Keratinocyte (primary cell): ENCODE measurements around the gene MRPS12. TPM values are rescaled to one million over a fixed set of nuclear protein-coding genes. Genes with fewer than 3 reads are reported as not detected.

ENCODE experiments used
- DNase-seq: peaks from one replicate; pipeline ENCODE4 v3.0.0-alpha.2; 2011; ENCODE audit warnings: low read depth, missing footprints, low spot score
- FAIRE-seq: peaks from 2 replicates; lab custom pipeline; 2011; peaks lifted over from hg19 to GRCh38; lab: Jason Lieb, UNC
- H2AFZ ChIP-seq: 2 replicates; pipeline ENCODE4 v1.6.0; 2012; ENCODE audit warnings: low read length, control low read depth, inconsistent platforms; ENCODE audit not compliant: control insufficient read depth
- H3K27ac ChIP-seq: 2 replicates; pipeline ENCODE4 v1.5.1; 2011; ENCODE audit warnings: low read length; ENCODE audit not compliant: control insufficient read depth, insufficient read depth
- H3K27me3 ChIP-seq: 3 replicates; pipeline ENCODE4 v1.6.0; 2011; ENCODE audit warnings: low read length; ENCODE audit not compliant: control insufficient read depth, insufficient read depth; ENCODE audit errors: extremely low read depth
- H3K36me3 ChIP-seq, 2 experiments: 2 replicates in 1 of 2; 3 replicates in 1 of 2; pipeline ENCODE4 v1.5.1; 2011; ENCODE audit warnings: low read length in 2 of 2, mild to moderate bottlenecking in 1 of 2; ENCODE audit not compliant: control insufficient read depth in 2 of 2, insufficient read depth in 2 of 2; ENCODE audit errors: extremely low read depth in 1 of 2
- H3K4me1 ChIP-seq: 3 replicates; pipeline ENCODE4 v1.5.1; 2011; ENCODE audit warnings: low read length; ENCODE audit not compliant: control insufficient read depth, insufficient read depth; ENCODE audit errors: extremely low read depth
- H3K4me2 ChIP-seq: 3 replicates; pipeline ENCODE4 v1.6.0; 2011; ENCODE audit warnings: low read depth, low read length; ENCODE audit not compliant: control insufficient read depth, insufficient read depth; ENCODE audit errors: extremely low read depth
- H3K4me3 ChIP-seq, 3 experiments: fragments of 200-600 bp in 1 of 3; sonication (generic) in 1 of 3; 2 replicates in 2 of 3; 3 replicates in 1 of 3; pipeline ENCODE4 v1.5.1; 2011 to 2016; ENCODE audit warnings: low read length in 3 of 3, mild to moderate bottlenecking in 3 of 3, control low read depth in 2 of 3, inconsistent platforms in 1 of 3, low read depth in 1 of 3, mixed read lengths in 1 of 3, mixed run types in 1 of 3, moderate library complexity in 1 of 3; ENCODE audit not compliant: control insufficient read depth in 2 of 3, insufficient read depth in 2 of 3; ENCODE audit errors: extremely low read depth in 1 of 3
- H3K79me2 ChIP-seq: 2 replicates; pipeline ENCODE4 v1.6.0; 2012; ENCODE audit warnings: low read length; ENCODE audit not compliant: control insufficient read depth, insufficient read depth
- H3K9ac ChIP-seq: 3 replicates; pipeline ENCODE4 v1.6.0; 2011; ENCODE audit warnings: low read length; ENCODE audit not compliant: control insufficient read depth, insufficient read depth; ENCODE audit errors: extremely low read depth
- H3K9me1 ChIP-seq: 3 replicates; pipeline ENCODE4 v1.6.0; 2011; ENCODE audit warnings: low read length; ENCODE audit not compliant: control insufficient read depth, insufficient read depth; ENCODE audit errors: extremely low read depth
- H3K9me3 ChIP-seq: 2 replicates; pipeline ENCODE4 v1.5.1; 2012; ENCODE audit warnings: low read depth, low read length; ENCODE audit not compliant: control insufficient read depth
- H4K20me1 ChIP-seq: 3 replicates; pipeline ENCODE4 v1.6.0; 2011; ENCODE audit warnings: low read length; ENCODE audit not compliant: control insufficient read depth, insufficient read depth; ENCODE audit errors: extremely low read depth
- EZH2 ChIP-seq: IDR thresholded peaks from one replicate; pipeline ENCODE4 v1.6.1; 2012; ENCODE audit warnings: inconsistent platforms, mild to moderate bottlenecking, low read length, moderate library complexity
- dilution Hi-C: fragments of 300-500 bp; cut with MboI; formaldehyde crosslinking; loops from one replicate; pipeline ENCODE4 v1.7.0; 2020; ENCODE audit warnings: low sequenced_read_pairs; ENCODE audit not compliant: extremely low pct_ligation_motif_present
- polyA plus RNA-seq, 5 experiments: library from polyadenylated mRNA; depleted of rRNA in 3 of 5; stranded (reverse) in 3 of 5; stranded (forward) in 1 of 5; unstranded in 1 of 5; fragments of >200 nt; gene quantifications; 1 replicate in 1 of 5; 2 replicates in 3 of 5; 3 replicates in 1 of 5; pipeline versions ENCODE4 v1.2.1 to v1.2.3, GENCODE V29; 2011 to 2012; ENCODE audit warnings: missing spikeins in 2 of 5, low read depth in 1 of 5, low replicate concordance in 1 of 5
- TF ChIP-seq, protein P1 (sequence below), 3 experiments: IDR thresholded peaks in 1 of 3; conservative IDR thresholded peaks in 1 of 3; optimal IDR thresholded peaks in 1 of 3; 2 replicates in 2 of 3; 3 replicates in 1 of 3; pipeline versions ENCODE3 to v1.5.1; 2011; ENCODE audit warnings: low read length in 3 of 3, mild to moderate bottlenecking in 3 of 3, moderate library complexity in 2 of 3, control low read depth in 1 of 3, inconsistent platforms in 1 of 3; ENCODE audit not compliant: insufficient read depth in 2 of 3; ENCODE audit errors: extremely low read depth in 1 of 3

The MRPS12 gene
- polyA plus RNA-seq, 1 donor (not counting 4 experiments of a cell fraction or from before 2014, with no cell fraction given), result 37.7 TPM

DNA sequence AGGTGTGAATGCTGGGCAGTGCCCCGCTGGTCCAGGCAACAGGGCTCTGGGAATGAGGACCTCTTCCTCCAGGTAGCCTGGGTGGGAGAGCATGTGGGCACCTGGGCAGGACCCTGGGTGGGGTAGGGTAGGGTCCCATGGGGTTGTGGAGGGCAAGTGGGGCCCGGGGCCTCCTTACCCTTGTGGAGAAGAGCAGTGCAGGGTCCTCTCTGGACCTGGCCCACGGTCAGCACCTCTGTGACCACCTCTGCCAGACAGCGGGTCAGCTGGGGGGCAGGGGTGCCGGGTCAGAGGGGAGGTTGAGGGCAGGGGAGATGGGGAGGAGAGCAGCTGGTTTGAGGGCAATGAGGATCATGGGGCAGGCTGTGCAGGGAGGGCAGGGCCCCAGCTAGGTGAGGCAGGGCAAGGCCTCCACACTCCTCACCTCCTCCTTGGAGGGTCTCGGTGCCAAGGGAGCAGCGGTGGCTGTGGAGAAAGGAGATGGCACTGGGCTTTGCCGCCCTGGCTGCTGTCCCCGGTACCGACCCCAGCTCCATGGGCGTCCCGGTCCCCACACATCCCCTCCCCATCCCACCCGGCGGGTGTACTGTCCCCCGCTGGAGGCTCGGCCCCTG lies 19.2 kb upstream of the MRPS12 start:
- Histone ChIP-seq H3K4me3 (no peak overlapping the region), H3K27me3 (no peaks in the 10 kb centered on the region), H3K27ac (no peak overlapping the region), H3K9me1 (no peaks in the 10 kb centered on the region), H3K79me2 (no peaks in the 10 kb centered on the region), H2AFZ (no peak overlapping the region), H3K4me2 (no peak overlapping the region), H4K20me1 (no peaks in the 10 kb centered on the region), H3K4me1 (no peaks in the 10 kb centered on the region), H3K9me3 (no peaks in the 10 kb centered on the region), H3K9ac (no peak overlapping the region), H3K36me3 (peaks cover 4 to 5% of the 10 kb centered on the region in 2 experiments)
- DNase-seq (no peak), FAIRE-seq (no peak)
- TF ChIP-seq, protein P1, sequence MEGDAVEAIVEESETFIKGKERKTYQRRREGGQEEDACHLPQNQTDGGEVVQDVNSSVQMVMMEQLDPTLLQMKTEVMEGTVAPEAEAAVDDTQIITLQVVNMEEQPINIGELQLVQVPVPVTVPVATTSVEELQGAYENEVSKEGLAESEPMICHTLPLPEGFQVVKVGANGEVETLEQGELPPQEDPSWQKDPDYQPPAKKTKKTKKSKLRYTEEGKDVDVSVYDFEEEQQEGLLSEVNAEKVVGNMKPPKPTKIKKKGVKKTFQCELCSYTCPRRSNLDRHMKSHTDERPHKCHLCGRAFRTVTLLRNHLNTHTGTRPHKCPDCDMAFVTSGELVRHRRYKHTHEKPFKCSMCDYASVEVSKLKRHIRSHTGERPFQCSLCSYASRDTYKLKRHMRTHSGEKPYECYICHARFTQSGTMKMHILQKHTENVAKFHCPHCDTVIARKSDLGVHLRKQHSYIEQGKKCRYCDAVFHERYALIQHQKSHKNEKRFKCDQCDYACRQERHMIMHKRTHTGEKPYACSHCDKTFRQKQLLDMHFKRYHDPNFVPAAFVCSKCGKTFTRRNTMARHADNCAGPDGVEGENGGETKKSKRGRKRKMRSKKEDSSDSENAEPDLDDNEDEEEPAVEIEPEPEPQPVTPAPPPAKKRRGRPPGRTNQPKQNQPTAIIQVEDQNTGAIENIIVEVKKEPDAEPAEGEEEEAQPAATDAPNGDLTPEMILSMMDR (optimal IDR thresholded peaks at IDR 0.05 in 1 of 3, IDR thresholded peaks at IDR 0.05 in 1 of 3, conservative IDR thresholded peaks at IDR 0.05 in 1 of 3; ENCODE audit: extremely low read depth in 1 of 3, insufficient read depth in 2 of 3, low read length in 3 of 3), result no peak
- TF ChIP-seq EZH2, result no peak
- dilution Hi-C loops, result no loop called here

DNA sequence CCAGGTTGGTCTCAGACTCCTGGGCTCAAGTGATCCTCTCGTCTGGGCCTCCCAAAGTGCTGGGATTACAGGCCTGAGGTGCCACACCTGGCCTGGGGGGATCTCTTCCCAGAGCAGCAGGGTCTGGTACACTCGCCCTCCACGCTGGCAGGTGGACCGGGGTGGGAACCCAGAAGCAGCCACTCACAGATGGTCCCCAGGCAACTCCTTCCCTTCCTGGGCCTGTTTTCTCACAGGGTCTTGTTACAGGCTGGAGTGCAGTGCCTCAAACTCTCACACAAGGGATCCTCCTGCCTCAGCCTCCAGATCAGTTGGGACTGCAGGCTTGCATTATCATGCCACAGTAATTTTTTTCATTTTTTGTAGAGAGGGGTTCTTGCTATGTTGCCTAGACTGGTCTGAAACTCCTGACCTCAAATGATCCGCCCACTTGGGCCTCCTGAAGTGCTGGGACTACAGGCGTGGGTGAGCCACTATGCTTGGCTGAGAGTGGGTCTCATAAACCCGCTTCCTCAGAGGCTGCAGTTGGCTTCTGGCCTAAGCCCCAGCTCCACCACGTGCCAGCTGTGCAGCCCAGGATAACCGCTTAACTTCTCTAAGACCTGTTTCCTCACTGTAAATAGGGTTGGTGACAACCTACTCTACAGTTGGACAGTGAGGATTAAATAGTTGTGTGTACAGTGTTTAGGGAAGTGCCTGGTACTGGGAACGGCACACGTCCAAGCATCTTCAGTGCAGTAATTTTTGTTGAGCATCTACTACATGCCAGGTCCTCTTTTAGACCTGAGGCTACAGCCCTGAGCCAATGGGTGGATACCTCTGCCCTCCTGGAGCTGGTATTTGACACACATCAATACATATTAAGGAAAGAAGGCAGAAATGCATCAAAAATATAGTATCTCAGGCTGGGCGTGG lies 17.9 kb upstream of the MRPS12 start:
- no peak for DNase-seq
- H4K20me1 ChIP-seq, result no peaks in the 10 kb centered on the region
- no peaks in the 10 kb centered on the region for H3K79me2 ChIP-seq
- no peak overlapping the region for H3K27ac ChIP-seq
- no peak overlapping the region for H3K9ac ChIP-seq
- FAIRE-seq, result no peak
- H3K4me3 ChIP-seq, result no peak overlapping the region
- no peak overlapping the region for H2AFZ ChIP-seq
- dilution Hi-C loops, result no loop called here
- no peak for TF ChIP-seq EZH2
- TF ChIP-seq, protein P1 (optimal IDR thresholded peaks at IDR 0.05 in 1 of 3, IDR thresholded peaks at IDR 0.05 in 1 of 3, conservative IDR thresholded peaks at IDR 0.05 in 1 of 3; ENCODE audit: extremely low read depth in 1 of 3, insufficient read depth in 2 of 3, low read length in 3 of 3), result no peak
- H3K36me3 ChIP-seq, result no peaks in the 10 kb centered on the region
- H3K4me2 ChIP-seq, result no peak overlapping the region
- H3K9me1 ChIP-seq, result no peaks in the 10 kb centered on the region
- H3K4me1 ChIP-seq, result no peaks in the 10 kb centered on the region
- no peaks in the 10 kb centered on the region for H3K9me3 ChIP-seq
- no peaks in the 10 kb centered on the region for H3K27me3 ChIP-seq
